ENCODE results near the gene GNGT2.

GRCh38 chr17:49240619-49241018 is 30.2 kb upstream of the GNGT2 start:
- TF ChIP-seq CTCF (conservative IDR thresholded peaks at IDR 0.05; ENCODE audit: low read length) (no peak), EZH2phosphoT487 (IDR thresholded peaks at IDR 0.05; ENCODE audit: borderline replicate concordance) (no peak)

All from Loucy (cell line).